Activated CD4-positive, alpha-beta T cell treated with anti-CD3 and anti-CD28 coated beads, Interleukin-2, Interleukin-4, amounts not matched to agents 100 ng/mL and 50 ng/mL, durations not matched to agents 16 hours and 8 hours (primary cell): ENCODE data around the gene PSTK.

Experiments used
- DNase-seq: peaks from one replicate; pipeline ENCODE4 v3.0.0-alpha.2; 2020; ENCODE audit warnings: low spot score

Gene PSTK

GRCh38 chr10:123019941-123020703 lies 39.9 kb downstream of the PSTK start:
- DNase-seq: no peak

GRCh38 chr10:123021517-123021916 lies 41.3 kb downstream of the PSTK start:
- no peak for DNase-seq

GRCh38 chr10:123024540-123024939 lies 44.3 kb downstream of the PSTK start:
- no peak for DNase-seq

- DNase-seq: no peak
These were observed 46.1 kb downstream of the PSTK start for GRCh38 chr10:123026302-123026701.

- no peak for DNase-seq
These were observed 47.7 kb downstream of the PSTK start for GRCh38 chr10:123027861-123028260.

- DNase-seq: no peak
These were observed 50.9 kb downstream of the PSTK start for GRCh38 chr10:123031124-123031523.

- DNase-seq: no peak
These were observed 54.1 kb downstream of the PSTK start for GRCh38 chr10:123034332-123034731.

GRCh38 chr10:123035467-123036086 lies 55.4 kb downstream of the PSTK start:
- DNase-seq: no peak

GRCh38 chr10:123038782-123039631 lies 58.8 kb downstream of the PSTK start:
- DNase-seq: no peak

- no peak for DNase-seq
These were observed 59.4 kb downstream of the PSTK start for GRCh38 chr10:123039632-123039930.
